ENCODE results near the gene SYT17.

Gene SYT17

GRCh38 chr16:19223235-19224170 lies 55.5 kb downstream of the SYT17 start:
- ChIA-PET POLR2A (no interaction called here), CTCF (interaction anchor here (0.6 to 1.9 kb wide), 9 partner anchors 10 to 1151 kb away, joined by 3 to 7 read pairs (median 4); no protein-coding TSS in a partner anchor)
- Histone ChIP-seq H3K4me3 (ENCODE audit: low read depth, low read length) (no peak overlapping the region), H3K27ac (ENCODE audit: extremely low read depth, low read depth, low read length) (no peak overlapping the region), H3K4me1 (ENCODE audit: control insufficient read depth, insufficient read depth, low read length) (no peaks in the 10 kb centered on the region), H3K36me3 (ENCODE audit: control insufficient read depth in 2 of 2, insufficient read depth in 1 of 2, low read length in 2 of 2) (no peaks in the 10 kb centered on the region), H3K9me3 (ENCODE audit: control insufficient read depth, insufficient read depth, low read depth, low read length) (no peaks in the 10 kb centered on the region)
- TF ChIP-seq ZNF626 (tag by site-specific recombination; IDR thresholded peaks at IDR 0.05) (0 out of 2 replicates have a peak, but pooled peaks have one; percentile 9), ZBTB20 (tag by site-specific recombination; IDR thresholded peaks at IDR 0.05) (no peak)

GRCh38 chr16:19225651-19226050 lies 57.6 kb downstream of the SYT17 start:
- POLR2A ChIA-PET = no interaction called here
- H3K9me3 ChIP-seq (ENCODE audit: control insufficient read depth, insufficient read depth, low read depth, low read length) = no peaks in the 10 kb centered on the region
- H3K4me1 ChIP-seq (ENCODE audit: control insufficient read depth, insufficient read depth, low read length) = no peaks in the 10 kb centered on the region

More at GRCh38 chr16:19225651-19226050, 57.6 kb downstream of the SYT17 start:
- Histone ChIP-seq H3K27ac (ENCODE audit: extremely low read depth, low read depth, low read length) (no peak overlapping the region), H3K36me3 (ENCODE audit: control insufficient read depth in 2 of 2, insufficient read depth in 1 of 2, low read length in 2 of 2) (no peaks in the 10 kb centered on the region), H3K4me3 (ENCODE audit: low read depth, low read length) (no peak overlapping the region)
- no peak for TF ChIP-seq ZNF292 (tag by site-specific recombination; IDR thresholded peaks at IDR 0.05; ENCODE audit: borderline replicate concordance, low read depth)
- no peak for TF ChIP-seq ZNF341 (tag by site-specific recombination; IDR thresholded peaks at IDR 0.05; ENCODE audit: low read depth)
- TF ChIP-seq ZBTB21 (tag by site-specific recombination; IDR thresholded peaks at IDR 0.05) = no peak
- no peak for TF ChIP-seq SETDB1 (IDR thresholded peaks at IDR 0.05; ENCODE audit: insufficient read length, low read length)
- no peak for TF ChIP-seq SP3 (tag by site-specific recombination; IDR thresholded peaks at IDR 0.05)
- no peak for TF ChIP-seq ZNF660 (tag by site-specific recombination; IDR thresholded peaks at IDR 0.05)
- TF ChIP-seq ZBTB11 (tag by site-specific recombination; conservative IDR thresholded peaks at IDR 0.05; ENCODE audit: low read depth) = no peak
- no peak for TF ChIP-seq ZNF624 (tag by site-specific recombination; IDR thresholded peaks at IDR 0.05)
- TF ChIP-seq ZNF776 (tag by site-specific recombination; IDR thresholded peaks at IDR 0.05; ENCODE audit: borderline replicate concordance) = no peak
- TF ChIP-seq REST (tag by site-specific recombination; IDR thresholded peaks at IDR 0.05) = no peak
- no peak for TF ChIP-seq ZBTB26 (tag by site-specific recombination; optimal IDR thresholded peaks at IDR 0.05)
- TF ChIP-seq ZBTB1 (tag by site-specific recombination; IDR thresholded peaks at IDR 0.05) = no peak
- TF ChIP-seq ZNF423 (tag by site-specific recombination; IDR thresholded peaks at IDR 0.05) = no peak
- no peak for TF ChIP-seq ZNF626 (tag by site-specific recombination; IDR thresholded peaks at IDR 0.05)
- TF ChIP-seq ZNF692 (tag by site-specific recombination; IDR thresholded peaks at IDR 0.05) = no peak
- CTCF ChIA-PET = interaction anchor here (1.5 kb wide), 1 partner anchor 8 kb away, joined by 4 read pairs; no protein-coding TSS in a partner anchor
